Measurements from ENCODE around the gene AVL9. TPM values are rescaled to one million over a fixed set of nuclear protein-coding genes. Genes with fewer than 3 reads are reported as not detected.

Gene AVL9
- total and polyA plus RNA-seq, 9 of the 15 experiments (the other 6 are each of a cell fraction or from before 2014, with no cell fraction given), result 6.4 to 66.2 (median 30.1) TPM

DNA sequence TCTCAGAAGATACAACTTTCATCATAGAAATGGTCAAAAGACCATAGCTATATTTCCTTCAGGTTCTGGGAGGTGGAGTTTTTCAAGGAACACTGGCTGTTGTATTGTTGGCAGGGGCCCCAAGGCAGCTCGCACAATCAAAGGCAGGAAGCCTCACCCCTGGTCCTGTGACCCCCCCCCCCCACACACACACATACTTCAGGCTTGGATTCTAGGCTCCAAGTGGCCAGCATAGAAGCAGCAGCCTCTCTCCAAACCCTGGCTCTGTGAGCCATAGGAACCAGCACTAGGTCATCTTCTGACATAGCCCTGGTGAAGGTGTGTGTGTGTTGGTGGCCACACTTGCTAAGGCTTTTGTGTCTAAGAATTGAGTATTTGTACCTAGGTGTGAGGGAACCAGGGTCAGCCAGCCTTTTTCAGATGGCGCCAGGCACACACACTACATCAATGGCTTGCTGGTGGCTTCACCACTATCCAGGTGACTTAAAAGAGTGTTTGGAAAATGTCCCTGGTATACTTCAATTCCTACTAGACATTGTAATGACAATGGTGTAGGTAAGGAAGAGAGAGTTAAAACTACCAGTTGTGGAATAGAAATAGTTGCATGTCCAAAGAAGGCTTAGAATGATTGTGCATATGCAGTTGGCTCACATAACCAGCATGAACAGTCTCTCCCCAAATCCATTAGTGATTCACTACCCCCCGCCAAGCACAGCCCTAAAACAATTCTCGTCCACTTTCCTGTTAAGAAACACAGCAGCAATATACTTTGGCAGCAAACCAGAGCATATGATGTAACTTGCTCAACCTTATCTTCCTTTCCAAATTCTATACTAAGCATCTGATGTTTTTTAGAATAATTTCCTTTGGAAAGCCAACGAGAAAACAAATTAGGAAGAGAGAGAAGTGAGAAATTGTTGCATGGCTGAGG, 91.3 kb downstream of the AVL9 start (continued):
- TF ChIP-seq, protein P1, sequence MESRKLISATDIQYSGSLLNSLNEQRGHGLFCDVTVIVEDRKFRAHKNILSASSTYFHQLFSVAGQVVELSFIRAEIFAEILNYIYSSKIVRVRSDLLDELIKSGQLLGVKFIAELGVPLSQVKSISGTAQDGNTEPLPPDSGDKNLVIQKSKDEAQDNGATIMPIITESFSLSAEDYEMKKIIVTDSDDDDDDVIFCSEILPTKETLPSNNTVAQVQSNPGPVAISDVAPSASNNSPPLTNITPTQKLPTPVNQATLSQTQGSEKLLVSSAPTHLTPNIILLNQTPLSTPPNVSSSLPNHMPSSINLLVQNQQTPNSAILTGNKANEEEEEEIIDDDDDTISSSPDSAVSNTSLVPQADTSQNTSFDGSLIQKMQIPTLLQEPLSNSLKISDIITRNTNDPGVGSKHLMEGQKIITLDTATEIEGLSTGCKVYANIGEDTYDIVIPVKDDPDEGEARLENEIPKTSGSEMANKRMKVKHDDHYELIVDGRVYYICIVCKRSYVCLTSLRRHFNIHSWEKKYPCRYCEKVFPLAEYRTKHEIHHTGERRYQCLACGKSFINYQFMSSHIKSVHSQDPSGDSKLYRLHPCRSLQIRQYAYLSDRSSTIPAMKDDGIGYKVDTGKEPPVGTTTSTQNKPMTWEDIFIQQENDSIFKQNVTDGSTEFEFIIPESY (CRISPR knock-in tag; IDR thresholded peaks at IDR 0.05), result 0 out of 2 replicates have a peak, but pooled peaks have one; percentile 13
- TF ChIP-seq, protein P2, sequence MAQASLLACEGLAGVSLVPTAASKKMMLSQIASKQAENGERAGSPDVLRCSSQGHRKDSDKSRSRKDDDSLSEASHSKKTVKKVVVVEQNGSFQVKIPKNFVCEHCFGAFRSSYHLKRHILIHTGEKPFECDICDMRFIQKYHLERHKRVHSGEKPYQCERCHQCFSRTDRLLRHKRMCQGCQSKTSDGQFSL (CRISPR knock-in tag; IDR thresholded peaks at IDR 0.05), result 0 out of 2 replicates have a peak, but pooled peaks have one; percentile 43
- TF ChIP-seq, protein P2 (tag; IDR thresholded peaks at IDR 0.05), result no peak
- TF ChIP-seq TEAD1 (CRISPR knock-in tag; IDR thresholded peaks at IDR 0.05), result no peak
- TF ChIP-seq, protein P3, sequence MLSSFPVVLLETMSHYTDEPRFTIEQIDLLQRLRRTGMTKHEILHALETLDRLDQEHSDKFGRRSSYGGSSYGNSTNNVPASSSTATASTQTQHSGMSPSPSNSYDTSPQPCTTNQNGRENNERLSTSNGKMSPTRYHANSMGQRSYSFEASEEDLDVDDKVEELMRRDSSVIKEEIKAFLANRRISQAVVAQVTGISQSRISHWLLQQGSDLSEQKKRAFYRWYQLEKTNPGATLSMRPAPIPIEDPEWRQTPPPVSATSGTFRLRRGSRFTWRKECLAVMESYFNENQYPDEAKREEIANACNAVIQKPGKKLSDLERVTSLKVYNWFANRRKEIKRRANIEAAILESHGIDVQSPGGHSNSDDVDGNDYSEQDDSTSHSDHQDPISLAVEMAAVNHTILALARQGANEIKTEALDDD (IDR thresholded peaks at IDR 0.05), result peak; percentile 47; the same call in 1 of the 2 replicates
- no peak for TF ChIP-seq NR2C2 (CRISPR knock-in tag; IDR thresholded peaks at IDR 0.05)
- TF ChIP-seq NR2C2 (tag; IDR thresholded peaks at IDR 0.05), result peak; percentile 53; the same call in 1 of the 2 replicates
- no peak for TF ChIP-seq RAD51 (IDR thresholded peaks at IDR 0.05; ENCODE audit: borderline replicate concordance, low read depth)
- peak in 1 of 2 experiments; percentile 11; a peak in 1 of 4 replicates for TF ChIP-seq RCOR1 (IDR thresholded peaks at IDR 0.05; ENCODE audit: borderline replicate concordance in 1 of 2, low read depth in 2 of 2, low read length in 2 of 2)
- TF ChIP-seq, protein P4, sequence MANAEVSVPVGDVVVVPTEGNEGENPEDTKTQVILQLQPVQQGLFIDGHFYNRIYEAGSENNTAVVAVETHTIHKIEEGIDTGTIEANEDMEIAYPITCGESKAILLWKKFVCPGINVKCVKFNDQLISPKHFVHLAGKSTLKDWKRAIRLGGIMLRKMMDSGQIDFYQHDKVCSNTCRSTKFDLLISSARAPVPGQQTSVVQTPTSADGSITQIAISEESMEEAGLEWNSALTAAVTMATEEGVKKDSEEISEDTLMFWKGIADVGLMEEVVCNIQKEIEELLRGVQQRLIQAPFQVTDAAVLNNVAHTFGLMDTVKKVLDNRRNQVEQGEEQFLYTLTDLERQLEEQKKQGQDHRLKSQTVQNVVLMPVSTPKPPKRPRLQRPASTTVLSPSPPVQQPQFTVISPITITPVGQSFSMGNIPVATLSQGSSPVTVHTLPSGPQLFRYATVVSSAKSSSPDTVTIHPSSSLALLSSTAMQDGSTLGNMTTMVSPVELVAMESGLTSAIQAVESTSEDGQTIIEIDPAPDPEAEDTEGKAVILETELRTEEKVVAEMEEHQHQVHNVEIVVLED (CRISPR knock-in tag; IDR thresholded peaks at IDR 0.05), result no peak
- TF ChIP-seq, protein P5, sequence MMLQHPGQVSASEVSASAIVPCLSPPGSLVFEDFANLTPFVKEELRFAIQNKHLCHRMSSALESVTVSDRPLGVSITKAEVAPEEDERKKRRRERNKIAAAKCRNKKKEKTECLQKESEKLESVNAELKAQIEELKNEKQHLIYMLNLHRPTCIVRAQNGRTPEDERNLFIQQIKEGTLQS (IDR thresholded peaks at IDR 0.05), result peak; percentile 58; the same call in 1 of the 2 replicates
- TF ChIP-seq, protein P5 (CRISPR knock-in tag; conservative IDR thresholded peaks at IDR 0.05), result no peak
- TF ChIP-seq ZNF263 (CRISPR knock-in tag; IDR thresholded peaks at IDR 0.05; ENCODE audit: borderline replicate concordance), result no peak
- TF ChIP-seq CXXC5 (CRISPR knock-in tag; IDR thresholded peaks at IDR 0.05), result 0 out of 2 replicates have a peak, but pooled peaks have one; percentile 11
- no peak for TF ChIP-seq CREM (IDR thresholded peaks at IDR 0.05; ENCODE audit: low read depth)
- 0 out of 2 replicates have a peak, but pooled peaks have one; percentile 7 for TF ChIP-seq JUND (IDR thresholded peaks at IDR 0.05; ENCODE audit: borderline replicate concordance, low read depth, low read length)
- TF ChIP-seq JUND (tag; IDR thresholded peaks at IDR 0.05; ENCODE audit: borderline replicate concordance, low read depth, low read length), result no peak; the same call in 2 of the 3 replicates
- no peak for TF ChIP-seq ZNF146 (CRISPR knock-in tag; IDR thresholded peaks at IDR 0.05; ENCODE audit: unreplicated experiment)
- TF ChIP-seq ARID1B (IDR thresholded peaks at IDR 0.05), result peak; percentile 38; the same call in 1 of the 2 replicates
- TF ChIP-seq ZEB2 (IDR thresholded peaks at IDR 0.05), result 0 out of 2 replicates have a peak, but pooled peaks have one; percentile 16

All from K562 (cell line).